H1 (cell line): ENCODE results near the gene UBE3A. TPM values are rescaled to one million over a fixed set of nuclear protein-coding genes. Genes with fewer than 3 reads are reported as not detected.

Experiments used
- CTCF ChIA-PET: fragments of 300-600 bp; sonication (Branson Sonifier 250); formaldehyde crosslinking; loops from one replicate; lab custom pipeline; 2021; ENCODE audit not compliant: partially characterized antibody; lab: Charles Lee
- POLR2A ChIA-PET: fragments of 300-600 bp; sonication (Branson Sonifier 250); formaldehyde crosslinking; loops from one replicate; lab custom pipeline; 2021; ENCODE audit warnings: inconsistent platforms; ENCODE audit not compliant: partially characterized antibody; lab: Charles Lee
- DNase-seq, 2 experiments: peaks; one replicate each; pipeline versions ENCODE4 v3.0.0 to v3.0.0-alpha.2; 2010 to 2022; ENCODE audit warnings: low spot score in 2 of 2, low read depth in 1 of 2, mixed read lengths in 1 of 2
- FAIRE-seq: peaks from 2 replicates; lab custom pipeline; 2011; peaks lifted over from hg19 to GRCh38; lab: Jason Lieb, UNC
- H2AFZ ChIP-seq: 2 replicates; pipeline ENCODE4 v1.8.1; 2012; ENCODE audit warnings: low read length, inconsistent platforms
- H2AK5ac ChIP-seq: 2 replicates; pipeline ENCODE4 v1.6.1; 2013; ENCODE audit warnings: low read depth, low read length
- H2BK120ac ChIP-seq: replicated peaks from 2 replicates; pipeline ENCODE3; 2013; ENCODE audit warnings: low read depth, low read length, inconsistent platforms
- H2BK12ac ChIP-seq: 2 replicates; pipeline ENCODE4 v1.6.1; 2013; ENCODE audit warnings: low read depth, low read length
- H2BK15ac ChIP-seq: 2 replicates; pipeline ENCODE4 v1.6.1; 2013; ENCODE audit warnings: low read length
- H2BK20ac ChIP-seq: 2 replicates; pipeline ENCODE4 v1.6.1; 2013; ENCODE audit warnings: low read length
- H2BK5ac ChIP-seq: 2 replicates; pipeline ENCODE4 v1.6.1; 2013; ENCODE audit warnings: low read depth, low read length
- H3K14ac ChIP-seq: 2 replicates; pipeline ENCODE4 v1.6.1; 2013; ENCODE audit warnings: inconsistent platforms; ENCODE audit not compliant: insufficient read length
- H3K18ac ChIP-seq: 2 replicates; pipeline ENCODE4 v1.6.1; 2013; ENCODE audit warnings: low read length; ENCODE audit errors: extremely low read depth
- H3K23ac ChIP-seq: 2 replicates; pipeline ENCODE4 v1.6.1; 2013; ENCODE audit warnings: inconsistent platforms; ENCODE audit not compliant: insufficient read length
- H3K23me2 ChIP-seq: 2 replicates; pipeline ENCODE4 v1.6.1; 2013; ENCODE audit warnings: low read depth, low read length
- H3K27ac ChIP-seq: 2 replicates; pipeline ENCODE4 v1.6.1; 2011; ENCODE audit warnings: low read depth, low read length, inconsistent platforms
- H3K27me3 ChIP-seq, 4 experiments: replicated peaks in 1 of 4; 1 replicate in 1 of 4; 2 replicates in 3 of 4; pipeline versions ENCODE4 v1.6.1 to v1.8.1; 2011 to 2013; ENCODE audit warnings: low read length in 3 of 4, mild to moderate bottlenecking in 3 of 4, inconsistent platforms in 2 of 4, mixed read lengths in 2 of 4, moderate library complexity in 1 of 4; ENCODE audit not compliant: control insufficient read depth in 3 of 4, insufficient read depth in 3 of 4; ENCODE audit errors: extremely low read depth in 1 of 4
- H3K36me3 ChIP-seq, 4 experiments: 2 replicates each; pipeline versions ENCODE4 v1.6.1 to v1.8.1; 2011 to 2013; ENCODE audit warnings: mild to moderate bottlenecking in 4 of 4, low read length in 3 of 4, moderate library complexity in 2 of 4, control low read depth in 1 of 4, inconsistent platforms in 1 of 4; ENCODE audit not compliant: insufficient read depth in 4 of 4, control insufficient read depth in 2 of 4
- H3K4ac ChIP-seq: replicated peaks from 2 replicates; pipeline ENCODE3; 2013; ENCODE audit warnings: low read length, low read depth, mixed read lengths, inconsistent platforms; ENCODE audit not compliant: insufficient read length
- H3K4me1 ChIP-seq, 4 experiments: replicated peaks in 1 of 4; 1 replicate in 1 of 4; 2 replicates in 3 of 4; pipeline versions ENCODE4 v1.6.1 to v1.8.1; 2011 to 2013; ENCODE audit warnings: low read length in 3 of 4, inconsistent platforms in 2 of 4, mixed read lengths in 1 of 4; ENCODE audit not compliant: insufficient read depth in 4 of 4, control insufficient read depth in 3 of 4
- H3K4me2 ChIP-seq, 2 experiments: 2 replicates each; pipeline versions ENCODE4 v1.6.1 to v1.8.1; 2011 to 2013; ENCODE audit warnings: low read depth in 2 of 2, low read length in 2 of 2, control low read depth in 1 of 2, inconsistent platforms in 1 of 2, mild to moderate bottlenecking in 1 of 2; ENCODE audit not compliant: insufficient read depth in 1 of 2
- H3K4me3 ChIP-seq, 4 experiments: fragments of 200-600, 300-600 bp in 1 of 4; sonication (generic), shearing (Covaris generic), sonication (Bioruptor Twin) in 1 of 4; 2 replicates each; pipeline versions ENCODE4 v1.5.1 to v1.8.1; 2011 to 2016; ENCODE audit warnings: low read length in 4 of 4, low read depth in 3 of 4, control low read depth in 2 of 4, inconsistent platforms in 2 of 4, mild to moderate bottlenecking in 2 of 4, mixed read lengths in 1 of 4, moderate library complexity in 1 of 4; ENCODE audit not compliant: insufficient read depth in 2 of 4; ENCODE audit errors: extremely low read depth in 1 of 4
- H3K56ac ChIP-seq: replicated peaks from 2 replicates; pipeline ENCODE3; 2013; ENCODE audit warnings: low read depth, mild to moderate bottlenecking, mixed read lengths, low read length, inconsistent platforms; ENCODE audit not compliant: insufficient read length
- H3K79me1 ChIP-seq: 2 replicates; pipeline ENCODE4 v1.6.1; 2013; ENCODE audit warnings: low read depth, low read length, control low read depth
- H3K79me2 ChIP-seq, 2 experiments: 2 replicates each; pipeline versions ENCODE4 v1.6.1 to v1.8.1; 2012 to 2013; ENCODE audit warnings: low read length in 2 of 2, mild to moderate bottlenecking in 2 of 2, inconsistent platforms in 1 of 2; ENCODE audit not compliant: insufficient read depth in 2 of 2, control insufficient read depth in 1 of 2
- H3K9ac ChIP-seq, 4 experiments: replicated peaks in 1 of 4; 1 replicate in 1 of 4; 2 replicates in 3 of 4; pipeline versions ENCODE4 v1.6.1 to v1.8.1; 2011 to 2013; ENCODE audit warnings: low read depth in 3 of 4, low read length in 3 of 4, control low read depth in 2 of 4, mild to moderate bottlenecking in 2 of 4, moderate library complexity in 2 of 4, inconsistent platforms in 1 of 4; ENCODE audit errors: extremely low read depth in 1 of 4
- H3K9me3 ChIP-seq, 2 experiments: 2 replicates each; pipeline versions ENCODE4 v1.6.1 to v1.8.1; 2012 to 2013; ENCODE audit warnings: mild to moderate bottlenecking in 2 of 2, moderate library complexity in 2 of 2, control low read depth in 1 of 2, inconsistent platforms in 1 of 2, low read depth in 1 of 2, low read length in 1 of 2, mixed read lengths in 1 of 2; ENCODE audit not compliant: insufficient read depth in 2 of 2
- H4K20me1 ChIP-seq, 2 experiments: replicated peaks in 1 of 2; 2 replicates each; pipeline versions ENCODE3 to v1.8.1; 2011 to 2013; ENCODE audit warnings: inconsistent platforms in 2 of 2, low read length in 2 of 2, mild to moderate bottlenecking in 1 of 2; ENCODE audit not compliant: insufficient read depth in 2 of 2, control insufficient read depth in 1 of 2
- H4K5ac ChIP-seq: 2 replicates; pipeline ENCODE4 v1.6.1; 2013; ENCODE audit warnings: low read length, low read depth, mixed read lengths, inconsistent platforms; ENCODE audit not compliant: insufficient read length
- H4K8ac ChIP-seq: 2 replicates; pipeline ENCODE4 v1.8.0; 2013; ENCODE audit warnings: mild to moderate bottlenecking, moderate library complexity, low read length, inconsistent platforms; ENCODE audit not compliant: insufficient read depth; ENCODE audit errors: extremely low read depth
- H4K91ac ChIP-seq: replicated peaks from 2 replicates; pipeline ENCODE3; 2013; ENCODE audit warnings: low read length, mixed read lengths, inconsistent platforms; ENCODE audit not compliant: insufficient read length
- ASH2L ChIP-seq: fragments of 200-600, 300-600 bp; sonication (generic); IDR thresholded peaks from one replicate; pipeline ENCODE4 v1.7.1; 2017; ENCODE audit warnings: low read length
- CHD2 ChIP-seq: IDR thresholded peaks from 2 replicates; pipeline ENCODE4 v1.6.1; 2012; ENCODE audit warnings: low read length, improper control_type of control experiment
- CTCF ChIP-seq, 3 experiments: IDR thresholded peaks; 1 replicate in 2 of 3; 2 replicates in 1 of 3; pipeline versions ENCODE4 v1.5.1 to v1.6.1; 2011; ENCODE audit warnings: low read length in 3 of 3, mild to moderate bottlenecking in 3 of 3, inconsistent platforms in 2 of 3, low read depth in 1 of 3, moderate library complexity in 1 of 3; ENCODE audit not compliant: insufficient read depth in 1 of 3; ENCODE audit errors: control extremely low read depth in 1 of 3
- HDAC6 ChIP-seq: IDR thresholded peaks from one replicate; pipeline ENCODE4 v1.7.1; 2012; ENCODE audit warnings: low read depth, mild to moderate bottlenecking, inconsistent platforms, low read length, moderate library complexity
- JUND ChIP-seq: IDR thresholded peaks from 2 replicates; pipeline ENCODE4 v1.6.1; 2011; ENCODE audit warnings: mild to moderate bottlenecking, improper control_type of control experiment, low read length
- KDM1A ChIP-seq: fragments of 200-600, 300-600 bp; sonication (generic); IDR thresholded peaks from 2 replicates; pipeline ENCODE4 v1.7.1; 2016; ENCODE audit warnings: mild to moderate bottlenecking, low read length, borderline replicate concordance
- PHF8 ChIP-seq: fragments of 200-600 bp; sonication (generic); conservative IDR thresholded peaks from 2 replicates; pipeline ENCODE4 v1.7.1; 2012; ENCODE audit warnings: low read depth, mild to moderate bottlenecking, inconsistent platforms, low read length, moderate library complexity
- POU5F1 ChIP-seq: IDR thresholded peaks from 2 replicates; pipeline ENCODE4 v1.6.1; 2011; ENCODE audit warnings: low read depth, mild to moderate bottlenecking, low read length, moderate library complexity
- RXRA ChIP-seq: IDR thresholded peaks from 2 replicates; pipeline ENCODE4 v1.6.1; 2011; ENCODE audit warnings: low read depth, mild to moderate bottlenecking, low read length, moderate library complexity; ENCODE audit not compliant: insufficient read depth
- SP4 ChIP-seq: IDR thresholded peaks from 2 replicates; pipeline ENCODE4 v1.6.1; 2012; ENCODE audit warnings: low read length, inconsistent platforms
- WGBS, 2 experiments: shearing (Covaris generic) in 1 of 2; methylation state at CpG; one replicate each; pipeline versions ENCODE4 v1.1.6 to v1.1.7; 2013 to 2015; ENCODE audit warnings: low lambda C conversion rate in 2 of 2, mixed read lengths in 2 of 2, inconsistent platforms in 1 of 2, low coverage in 1 of 2, missing lambda C conversion rate in 1 of 2; ENCODE audit not compliant: insufficient replicate concordance in 2 of 2, insufficient coverage in 1 of 2, insufficient read length in 1 of 2; ENCODE audit errors: extremely low coverage in 1 of 2, missing lambda C conversion rate in 1 of 2; 5-methylcytosine and 5-hydroxymethylcytosine counted together
- polyA plus RNA-seq, 7 experiments: library from polyadenylated mRNA; depleted of rRNA in 3 of 7; stranded (reverse) in 5 of 7; unstranded in 2 of 7; fragments of >200 nt in 5 of 7; fragments of 200-250 nt in 2 of 7; gene quantifications; 1 replicate in 5 of 7; 2 replicates in 1 of 7; 4 replicates in 1 of 7; pipeline versions ENCODE4 v1.2.1 to v1.2.3, GENCODE V29; 2011 to 2013; ENCODE audit warnings: missing spikeins in 2 of 7, mixed read lengths in 2 of 7
- total RNA-seq: library from RNA; stranded (reverse); fragmentation: NEBNext Ultra II Directional; extraction: Animal tissue kit (Norgen Biotek cat#: 25700); gene quantifications from 2 replicates; pipeline ENCODE4 v1.2.1, GENCODE V29; 2021
- TF ChIP-seq, protein P1 (sequence below): IDR thresholded peaks from 2 replicates; pipeline ENCODE4 v1.6.1; 2011; ENCODE audit warnings: low read length, improper control_type of control experiment

UBE3A gene
- total and polyA plus RNA-seq, 2 of the 8 experiments (the other 6 are each of a cell fraction or from before 2014, with no cell fraction given), result 13.8 to 110 TPM

- no peaks in the 10 kb centered on the region for H4K20me1 ChIP-seq
- no peaks in the 10 kb centered on the region; a peak in 1 of 4 replicates for H3K9me3 ChIP-seq
- H3K79me2 ChIP-seq, result no peaks in the 10 kb centered on the region
- no peak overlapping the region for H2AK5ac ChIP-seq
- no peak overlapping the region for H3K14ac ChIP-seq
- POLR2A ChIA-PET, result no interaction called here
- H2BK15ac ChIP-seq, result no peak overlapping the region
- H4K91ac ChIP-seq, result no peak overlapping the region
- H2AFZ ChIP-seq, result no peak overlapping the region
- H3K9ac ChIP-seq, result no peak overlapping the region
- no peak overlapping the region for H2BK20ac ChIP-seq
- H3K27me3 ChIP-seq, result no peaks in the 10 kb centered on the region
- H3K23me2 ChIP-seq, result no peaks in the 10 kb centered on the region
- H2BK5ac ChIP-seq, result no peak overlapping the region
- FAIRE-seq, result no peak
- H3K79me1 ChIP-seq, result no peaks in the 10 kb centered on the region
- no peak overlapping the region for H3K4me3 ChIP-seq
- 90% methylated on average over 2 of the region's 2 CpGs; no CpG with 5 or more reads in 1 of the 2 experiments for WGBS, 2 experiments
- no peak overlapping the region for H2BK120ac ChIP-seq
- CTCF ChIA-PET, result no interaction called here
- H3K18ac ChIP-seq, result no peak overlapping the region
- H4K5ac ChIP-seq, result no peak overlapping the region
- no peak for DNase-seq
- H4K8ac ChIP-seq, result no peak overlapping the region
- no peak overlapping the region for H3K23ac ChIP-seq
- no peak overlapping the region for H3K4me2 ChIP-seq
- peaks cover 0 to 2% (median 0%) of the 10 kb centered on the region in 4 experiments; a peak in 4 of 7 replicates for H3K4me1 ChIP-seq
- H3K56ac ChIP-seq, result no peak overlapping the region
- no peak for TF ChIP-seq HDAC6
- TF ChIP-seq SP4, result no peak
- no peak for TF ChIP-seq RXRA
- TF ChIP-seq, protein P1, sequence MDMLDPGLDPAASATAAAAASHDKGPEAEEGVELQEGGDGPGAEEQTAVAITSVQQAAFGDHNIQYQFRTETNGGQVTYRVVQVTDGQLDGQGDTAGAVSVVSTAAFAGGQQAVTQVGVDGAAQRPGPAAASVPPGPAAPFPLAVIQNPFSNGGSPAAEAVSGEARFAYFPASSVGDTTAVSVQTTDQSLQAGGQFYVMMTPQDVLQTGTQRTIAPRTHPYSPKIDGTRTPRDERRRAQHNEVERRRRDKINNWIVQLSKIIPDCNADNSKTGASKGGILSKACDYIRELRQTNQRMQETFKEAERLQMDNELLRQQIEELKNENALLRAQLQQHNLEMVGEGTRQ, result no peak
- TF ChIP-seq POU5F1, result no peak
- no peak for TF ChIP-seq KDM1A
- TF ChIP-seq CHD2, result no peak
- no peak for TF ChIP-seq ASH2L
- no peak for TF ChIP-seq CTCF (IDR thresholded peaks at IDR 0.05; ENCODE audit: control extremely low read depth in 1 of 3, insufficient read depth in 1 of 3, low read depth in 1 of 3, low read length in 3 of 3)
- no peak for TF ChIP-seq JUND
- TF ChIP-seq PHF8, result no peak
- peaks cover 0 to 10% (median 0%) of the 10 kb centered on the region in 4 experiments; a peak in 3 of 8 replicates for H3K36me3 ChIP-seq
- no peak overlapping the region for H2BK12ac ChIP-seq
- no peak overlapping the region for H3K4ac ChIP-seq
- H3K27ac ChIP-seq, result no peak overlapping the region
Measured at GRCh38 chr15:25331860-25332259, 107.0 kb downstream of the UBE3A start.
